ENCODE measurements around the gene CEP72.
"Not testable (repeated sequence)": the region's sequence is repeated elsewhere in the genome, so short reads cannot be mapped to it uniquely, and the experiment has no call there.

Gene CEP72, protein sequence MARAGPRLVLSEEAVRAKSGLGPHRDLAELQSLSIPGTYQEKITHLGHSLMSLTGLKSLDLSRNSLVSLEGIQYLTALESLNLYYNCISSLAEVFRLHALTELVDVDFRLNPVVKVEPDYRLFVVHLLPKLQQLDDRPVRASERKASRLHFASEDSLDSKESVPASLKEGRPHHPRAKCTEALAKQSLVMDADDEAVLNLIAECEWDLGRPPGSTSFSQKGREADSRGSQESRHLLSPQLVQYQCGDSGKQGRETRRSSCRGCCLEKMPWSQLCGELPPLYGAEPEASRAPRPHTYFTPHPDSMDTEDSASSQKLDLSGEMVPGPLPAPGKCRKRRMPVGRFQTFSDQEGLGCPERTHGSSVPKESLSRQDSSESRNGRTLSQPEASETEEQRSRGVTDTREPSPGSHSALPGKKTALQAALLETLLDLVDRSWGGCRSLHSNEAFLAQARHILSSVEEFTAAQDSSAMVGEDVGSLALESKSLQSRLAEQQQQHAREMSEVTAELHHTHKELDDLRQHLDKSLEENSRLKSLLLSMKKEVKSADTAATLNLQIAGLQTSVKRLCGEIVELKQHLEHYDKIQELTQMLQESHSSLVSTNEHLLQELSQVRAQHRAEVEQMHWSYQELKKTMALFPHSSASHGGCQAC

DNA sequence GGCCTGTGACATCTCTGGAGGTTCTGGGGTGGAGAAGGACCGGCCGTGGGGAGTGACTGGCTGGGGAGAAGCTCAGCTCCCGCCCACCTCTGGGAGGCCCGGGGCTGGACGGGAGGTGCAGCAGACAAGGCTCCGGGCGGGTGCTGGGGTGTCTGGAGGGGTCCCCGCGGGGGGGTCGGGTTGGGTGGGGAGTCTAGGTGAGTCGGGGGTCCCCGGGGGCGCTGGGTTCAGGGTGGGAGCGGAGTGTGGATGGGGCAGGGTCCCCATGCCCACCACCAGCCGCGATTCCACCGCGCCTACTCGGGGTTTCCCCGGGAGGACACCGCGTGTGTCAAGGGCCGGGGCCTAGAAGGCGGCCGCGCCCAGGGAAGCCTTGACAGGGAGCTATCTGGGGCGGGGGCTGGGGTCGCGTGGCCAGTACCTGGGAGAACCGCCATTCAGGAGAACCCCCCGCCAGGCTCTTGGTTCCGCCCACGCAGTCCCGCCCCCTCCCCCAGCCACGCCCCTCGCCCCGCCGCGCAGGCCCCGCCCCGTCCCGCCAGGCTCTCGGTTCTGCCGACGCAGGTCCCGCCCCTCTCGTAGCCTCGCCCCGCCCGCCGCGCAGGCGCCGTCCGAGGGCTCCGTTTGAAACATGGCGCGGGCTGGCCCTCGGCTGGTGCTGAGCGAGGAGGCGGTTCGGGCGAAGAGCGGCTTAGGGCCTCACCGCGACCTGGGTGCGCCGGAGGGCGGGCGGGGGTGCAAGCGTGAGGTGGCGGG is at the start of gene CEP72:
CEP72 (plus strand) TSS at position 610 of the 756 bp plus-strand sequence; CDS start at position 632, 22 bp downstream.
- DNase-seq (ENCODE audit: low read depth in 2 of 2, low spot score in 1 of 2), result peak; percentile 81 to 90

DNA sequence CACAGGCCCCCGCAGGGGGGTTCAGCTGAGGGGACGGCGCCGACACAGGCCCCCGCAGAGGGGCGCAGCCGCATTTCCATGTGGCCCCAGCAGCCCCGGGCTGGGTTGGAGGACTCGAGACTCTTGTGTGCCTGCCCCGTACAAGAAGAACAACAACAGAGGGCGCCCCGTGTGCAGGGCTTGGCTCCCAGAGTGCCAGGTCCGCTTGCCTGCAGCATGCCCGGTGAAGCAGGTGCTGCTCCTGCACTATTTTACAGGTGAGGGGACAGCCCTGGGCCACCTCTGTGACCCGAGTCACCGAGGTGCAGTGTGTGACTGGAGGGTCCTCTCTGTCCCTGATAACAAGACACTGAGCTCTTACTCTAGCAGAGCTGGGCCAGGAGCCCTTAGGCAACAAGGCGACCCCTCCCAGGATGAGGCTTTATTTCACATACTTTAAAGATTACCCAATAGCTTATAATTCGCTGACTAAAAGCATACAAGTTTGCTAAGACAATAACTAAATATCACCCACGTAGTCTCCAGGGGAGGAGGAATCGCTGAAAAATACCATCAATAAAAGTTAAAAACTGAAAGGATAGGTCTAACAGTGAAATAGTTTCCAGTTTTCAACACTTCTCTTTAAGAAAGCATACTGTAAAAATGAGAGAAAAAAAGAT is 46.2 kb upstream of the CEP72 start:
- no peak for DNase-seq (ENCODE audit: low read depth in 2 of 2, low spot score in 1 of 2)

DNA sequence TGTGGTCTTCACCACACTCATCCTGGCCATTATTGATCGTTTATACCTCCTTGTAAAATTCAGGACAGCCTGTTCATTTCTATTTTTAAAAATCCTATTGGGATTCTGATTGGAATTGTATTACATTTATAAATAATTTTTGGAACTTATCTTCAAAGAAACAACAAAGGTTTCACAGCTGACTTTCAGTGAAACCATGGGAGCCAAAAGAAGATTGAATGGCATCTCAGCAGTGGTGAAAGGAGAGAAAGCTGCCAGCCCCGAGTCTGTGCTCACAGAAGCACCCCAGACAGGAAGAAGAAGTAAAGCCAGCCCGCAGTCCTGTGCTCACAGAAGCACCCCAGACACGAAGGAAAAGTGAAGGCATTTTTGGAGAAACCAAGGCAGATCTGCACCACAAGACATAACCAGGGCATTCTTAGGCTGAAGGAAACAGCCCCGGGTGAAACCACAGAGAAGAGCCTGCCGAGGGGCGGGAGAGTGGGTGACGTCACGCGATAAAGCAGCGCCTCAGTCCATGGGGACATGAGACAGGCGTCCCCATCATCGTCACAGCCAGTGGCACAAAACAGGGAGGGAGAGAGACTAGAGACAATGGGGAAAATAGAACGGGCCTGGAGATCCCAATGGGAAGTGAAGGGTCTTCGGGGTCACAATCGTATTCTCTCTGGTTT is 45.4 kb upstream of the CEP72 start:
- DNase-seq (ENCODE audit: low read depth in 2 of 2, low spot score in 1 of 2), result no peak

DNA sequence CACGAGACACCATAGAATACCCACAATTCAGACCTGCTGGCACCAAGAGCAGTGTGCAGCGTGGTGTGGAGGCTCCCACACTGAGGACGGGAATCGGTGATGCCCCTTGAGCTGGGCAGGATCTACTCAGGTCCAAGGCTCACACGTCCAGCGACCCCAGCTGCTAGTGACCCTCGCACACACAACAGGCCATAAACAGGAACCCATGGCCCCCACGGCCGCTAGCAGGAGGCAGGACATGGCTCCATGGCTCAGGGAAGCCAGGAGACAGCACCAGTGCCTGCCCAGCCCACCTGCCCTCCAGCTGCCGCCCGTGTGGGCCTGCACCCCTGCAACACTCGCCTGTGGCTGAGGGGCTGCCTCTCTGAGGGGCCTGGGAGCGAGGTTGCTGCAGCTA is 44.5 kb upstream of the CEP72 start:
- DNase-seq (ENCODE audit: low read depth in 2 of 2, low spot score in 1 of 2), result no peak

DNA sequence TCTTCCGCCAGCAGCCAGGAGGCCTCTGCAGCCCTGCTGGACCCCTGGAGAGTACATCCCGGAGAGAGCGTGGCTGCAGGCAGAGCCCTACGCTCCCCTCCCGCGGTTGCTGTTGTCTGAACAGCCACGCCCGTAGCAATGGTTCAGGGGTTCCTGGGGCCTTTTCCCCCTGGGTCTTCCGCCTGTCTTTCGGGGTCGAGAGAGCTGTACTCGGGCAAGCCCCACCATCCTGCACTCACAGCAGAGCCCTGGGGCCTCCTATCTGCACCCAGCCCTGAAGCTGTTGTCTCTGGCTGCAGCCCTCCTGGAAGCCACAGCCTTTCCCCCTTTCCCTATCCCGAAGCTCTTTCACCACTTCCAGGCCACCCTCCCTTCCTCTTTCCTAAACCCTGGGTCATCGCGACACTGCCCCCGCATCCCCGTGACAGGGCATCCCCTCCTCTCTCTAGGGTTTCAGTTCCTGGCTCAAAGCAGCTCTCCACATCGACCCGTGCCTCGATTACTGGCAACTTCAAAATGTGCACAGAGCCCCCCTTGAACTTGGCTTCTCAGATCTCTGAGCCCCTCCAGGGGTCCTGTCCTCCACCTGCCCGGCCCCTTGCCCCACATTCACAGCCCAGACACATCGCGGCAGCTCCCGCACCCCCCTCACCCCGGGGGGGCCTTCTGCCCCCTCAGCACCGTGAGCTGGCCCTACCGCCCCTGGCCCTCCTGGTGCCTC is 43.9 kb upstream of the CEP72 start:
- DNase-seq (ENCODE audit: low read depth in 2 of 2, low spot score in 1 of 2), result no peak

DNA sequence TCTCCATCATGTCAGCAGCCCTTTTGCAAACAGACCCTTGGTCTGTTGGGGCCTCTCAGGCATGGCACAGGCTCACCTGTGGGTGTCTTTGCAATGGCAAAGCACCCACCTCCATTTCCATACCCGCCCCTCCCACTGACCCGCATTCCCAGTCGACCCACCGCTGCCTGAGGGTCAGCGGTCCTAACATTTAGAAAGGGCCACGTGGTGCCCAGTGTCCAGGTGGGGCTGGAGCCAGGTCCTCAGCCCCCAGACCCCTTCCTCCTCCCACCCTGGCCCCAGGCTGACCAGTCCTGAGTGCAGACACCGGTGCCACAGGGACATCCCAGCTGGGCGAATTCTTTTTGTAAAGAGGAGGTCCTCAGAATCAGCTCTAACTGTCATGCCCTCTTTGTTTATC is 43.3 kb upstream of the CEP72 start:
- DNase-seq (ENCODE audit: low read depth in 2 of 2, low spot score in 1 of 2), result no peak

DNA sequence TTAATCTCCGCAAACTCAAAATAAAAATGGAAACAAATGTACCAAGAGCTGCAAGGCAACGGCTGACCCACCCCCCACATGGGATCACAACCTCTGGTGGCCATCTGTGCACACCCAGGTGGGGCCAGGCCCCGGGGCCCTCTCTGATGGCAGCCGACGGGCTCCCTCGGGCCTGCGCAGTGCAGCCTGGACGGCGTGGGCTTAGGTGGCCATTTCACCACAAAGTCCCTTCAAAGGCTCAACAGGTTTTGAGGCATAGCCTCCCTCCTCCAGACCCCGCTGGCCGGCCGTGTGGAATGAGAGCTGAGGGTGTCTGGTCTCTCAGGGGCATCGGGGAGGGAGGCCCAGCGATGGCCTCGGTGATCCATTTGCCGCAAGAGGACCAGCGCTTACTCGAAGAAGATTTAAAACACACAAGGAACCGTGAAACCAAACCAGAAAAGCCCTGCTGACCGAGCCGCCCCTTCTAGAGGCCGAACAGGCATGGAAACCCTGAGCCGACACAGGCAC is 42.7 kb upstream of the CEP72 start:
- DNase-seq (ENCODE audit: low read depth in 2 of 2, low spot score in 1 of 2), result no peak

DNA sequence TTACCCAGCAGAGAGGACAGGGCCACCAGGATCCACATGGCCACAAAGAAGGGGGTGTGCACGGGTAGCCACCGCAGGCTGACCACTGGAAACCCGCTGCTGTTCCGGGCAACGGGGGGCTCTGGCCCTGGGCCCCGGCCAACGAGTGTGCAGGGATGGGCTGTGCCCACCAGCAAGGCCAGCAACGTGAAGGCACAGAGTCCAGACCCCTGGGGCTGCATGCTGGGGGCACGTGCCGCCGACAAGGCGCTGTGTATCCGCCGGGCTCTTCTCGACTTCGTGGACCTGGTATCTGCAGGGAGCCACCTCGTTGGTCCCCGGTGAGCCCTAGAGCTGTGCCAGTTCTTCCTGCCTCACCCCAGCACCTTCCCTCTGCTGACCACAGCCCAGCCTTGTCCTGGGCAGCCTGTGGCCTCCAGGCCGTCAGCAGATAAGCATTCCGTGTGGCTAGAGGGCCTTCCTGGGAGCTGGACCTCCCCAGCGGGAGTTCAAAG is 42.2 kb upstream of the CEP72 start:
- no peak for DNase-seq (ENCODE audit: low read depth in 2 of 2, low spot score in 1 of 2)

DNA sequence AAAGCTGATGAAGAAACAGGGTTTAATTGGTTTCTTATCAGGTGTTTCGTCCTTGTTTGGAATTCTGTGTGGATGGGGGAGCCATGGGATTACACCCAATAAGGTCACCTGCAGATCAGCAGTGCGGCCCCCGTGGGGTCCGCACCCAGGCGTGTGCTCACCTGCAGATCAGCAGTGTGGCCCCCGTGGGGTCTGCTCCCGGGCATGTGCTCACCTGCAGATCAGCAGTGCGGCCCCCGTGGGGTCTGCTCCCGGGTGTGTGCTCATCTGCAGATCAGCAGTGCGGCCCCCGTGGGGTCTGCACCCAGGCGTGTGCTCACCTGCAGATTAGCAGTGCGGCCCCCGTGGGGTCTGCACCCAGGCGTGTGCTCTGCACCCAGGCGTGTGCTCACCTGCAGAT is 41.7 kb upstream of the CEP72 start:
- DNase-seq (ENCODE audit: low read depth in 2 of 2, low spot score in 1 of 2), result no peak

DNA sequence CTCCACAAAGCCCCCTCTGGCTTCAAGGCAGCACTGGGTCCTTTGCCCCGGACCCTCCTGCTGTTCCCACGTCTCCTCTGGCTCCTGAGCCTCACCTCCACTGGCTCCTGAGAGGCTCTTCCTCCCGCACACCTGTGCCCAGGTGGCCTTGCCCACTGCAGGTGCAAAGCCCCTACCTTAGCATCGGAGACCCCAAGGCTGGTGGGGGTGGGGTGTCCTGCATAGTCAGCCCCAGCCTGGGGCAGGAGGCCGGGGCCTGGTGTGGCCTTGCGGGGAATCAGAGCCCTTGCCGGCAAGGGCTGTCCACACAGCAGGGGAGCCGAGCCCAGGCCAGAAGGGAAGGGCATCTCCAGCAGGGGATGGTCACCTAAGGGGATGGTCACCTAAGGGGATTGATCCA is 41.3 kb upstream of the CEP72 start:
- DNase-seq (ENCODE audit: low read depth in 2 of 2, low spot score in 1 of 2), result no peak

DNA sequence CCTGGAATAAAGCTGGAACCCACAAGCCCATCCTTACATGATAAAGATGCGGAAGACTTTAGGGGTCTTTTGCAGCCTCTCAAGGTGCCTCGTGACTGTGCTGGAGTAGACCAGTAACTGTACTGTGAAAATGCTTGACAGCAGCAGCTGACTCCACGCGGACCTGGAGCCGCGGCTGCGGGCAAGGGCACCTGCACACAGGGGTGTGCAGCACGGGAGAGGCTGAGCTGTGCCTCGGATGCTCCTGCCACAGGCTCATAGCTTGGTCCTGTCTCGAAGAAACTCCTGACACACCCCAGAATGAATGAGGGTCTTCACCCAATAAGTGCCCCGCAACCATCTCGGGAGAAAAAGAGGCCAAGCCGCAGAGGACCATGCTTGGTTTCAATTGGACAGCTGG is 40.3 kb upstream of the CEP72 start:
- DNase-seq (ENCODE audit: low read depth in 2 of 2, low spot score in 1 of 2), result no peak

DNA sequence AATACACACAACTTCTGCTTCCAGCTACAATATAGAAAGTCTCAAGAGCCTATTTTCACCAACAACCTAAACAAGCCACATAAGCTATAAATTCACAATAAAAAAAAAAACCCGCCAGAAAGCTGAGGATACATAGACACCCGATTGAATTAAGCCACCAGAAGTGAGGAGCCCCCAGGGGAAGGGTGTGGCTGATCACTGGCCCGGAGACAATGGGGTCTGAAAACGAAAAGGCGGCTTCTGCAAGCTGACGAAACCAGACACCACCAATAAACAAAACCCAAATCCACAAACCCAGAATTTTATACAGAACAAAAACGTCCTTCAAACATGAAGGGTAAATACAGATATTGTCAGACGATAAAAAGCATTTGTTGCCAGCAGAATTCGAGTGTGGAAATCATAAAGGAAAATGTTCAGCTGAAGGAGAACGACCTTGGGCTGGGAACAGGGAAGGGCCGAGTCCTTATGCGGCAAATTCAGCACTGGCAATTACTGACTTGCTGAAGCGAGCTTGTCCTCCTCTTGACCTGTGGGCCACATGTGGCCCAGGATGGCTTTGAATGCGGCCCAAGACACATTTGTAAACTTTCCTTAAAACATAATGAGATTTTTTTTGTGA is 39.6 kb upstream of the CEP72 start:
- DNase-seq (ENCODE audit: low read depth in 2 of 2, low spot score in 1 of 2), result no peak

DNA sequence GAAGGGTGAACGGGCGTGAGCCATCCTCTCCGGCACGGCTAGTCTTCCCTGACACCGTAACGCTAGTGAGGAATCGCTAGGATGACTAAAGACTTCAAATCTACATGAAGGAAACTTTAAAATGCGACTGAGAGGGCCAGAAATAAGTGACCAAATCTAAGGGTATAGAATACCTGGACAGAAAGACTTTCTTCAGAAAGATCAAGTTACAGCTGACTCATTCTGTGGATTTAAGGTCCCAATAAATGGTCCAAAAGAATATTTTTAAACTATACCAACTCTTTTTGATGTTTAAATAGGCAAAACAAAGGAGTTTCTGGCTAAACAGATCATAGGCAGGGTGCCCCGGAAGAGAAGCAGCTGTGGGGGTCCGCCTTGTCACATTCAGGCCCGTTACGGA is 38.9 kb upstream of the CEP72 start:
- no peak for DNase-seq (ENCODE audit: low read depth in 2 of 2, low spot score in 1 of 2)

DNA sequence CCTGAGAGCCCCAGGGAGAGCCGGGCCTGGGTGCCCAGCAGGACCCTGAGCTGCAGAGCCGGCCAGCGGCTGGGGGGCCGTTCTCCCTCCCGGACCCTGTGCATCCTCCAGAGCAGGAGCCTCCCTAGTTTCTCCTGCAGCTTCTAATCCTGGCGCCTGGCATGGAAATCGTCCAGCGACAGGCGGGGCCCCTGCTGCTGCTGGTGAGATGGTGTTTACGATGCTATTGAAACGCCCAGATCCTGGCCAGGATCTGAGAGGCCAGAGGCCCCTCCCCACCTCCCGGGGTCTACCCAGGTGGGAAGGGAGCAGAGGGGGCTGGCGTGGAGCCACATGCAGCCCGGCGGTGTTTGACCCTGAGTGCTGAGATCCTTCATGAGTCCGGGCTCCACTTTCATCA is 38.2 kb upstream of the CEP72 start:
- DNase-seq (ENCODE audit: low read depth in 2 of 2, low spot score in 1 of 2), result no peak

DNA sequence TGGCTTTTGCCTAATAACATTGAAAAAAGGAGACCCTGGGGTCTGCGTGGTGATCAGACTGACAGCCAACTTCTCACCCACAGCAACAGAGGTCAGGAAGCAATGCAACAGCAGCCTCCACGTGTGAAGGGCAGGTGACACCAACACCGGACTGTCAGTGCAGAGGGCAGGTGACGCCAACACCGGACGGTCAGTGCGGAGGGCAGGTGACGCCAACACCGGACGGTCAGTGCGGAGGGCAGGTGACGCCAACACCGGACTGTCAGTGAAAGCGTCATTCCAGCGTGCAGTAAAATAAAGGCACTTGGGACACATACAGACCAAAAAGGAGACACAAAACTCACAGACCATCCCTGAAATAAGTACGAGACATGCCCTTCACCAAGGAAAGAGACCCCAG is 37.2 kb upstream of the CEP72 start:
- no peak for DNase-seq (ENCODE audit: low read depth in 2 of 2, low spot score in 1 of 2)

DNA sequence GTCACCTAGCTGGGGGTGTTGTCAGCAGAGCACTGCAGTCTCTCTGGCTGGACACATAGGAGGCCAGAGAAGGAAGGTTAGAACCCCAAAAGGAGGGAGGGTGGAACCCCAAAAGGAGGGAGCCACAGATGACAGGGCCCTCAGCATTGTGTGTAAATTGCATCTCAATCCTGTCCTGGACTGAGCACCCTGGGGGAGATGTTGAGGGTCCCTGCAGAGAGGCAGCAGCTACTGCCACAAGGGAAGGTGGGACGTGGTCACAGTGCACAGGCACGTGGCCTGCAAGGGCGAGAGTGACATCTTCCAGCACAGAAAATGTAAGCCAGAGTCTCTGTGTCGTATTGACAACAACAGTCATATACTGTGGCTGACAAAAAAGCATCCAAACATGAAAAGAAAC is 36.5 kb upstream of the CEP72 start:
- no peak for DNase-seq (ENCODE audit: low read depth in 2 of 2, low spot score in 1 of 2)

DNA sequence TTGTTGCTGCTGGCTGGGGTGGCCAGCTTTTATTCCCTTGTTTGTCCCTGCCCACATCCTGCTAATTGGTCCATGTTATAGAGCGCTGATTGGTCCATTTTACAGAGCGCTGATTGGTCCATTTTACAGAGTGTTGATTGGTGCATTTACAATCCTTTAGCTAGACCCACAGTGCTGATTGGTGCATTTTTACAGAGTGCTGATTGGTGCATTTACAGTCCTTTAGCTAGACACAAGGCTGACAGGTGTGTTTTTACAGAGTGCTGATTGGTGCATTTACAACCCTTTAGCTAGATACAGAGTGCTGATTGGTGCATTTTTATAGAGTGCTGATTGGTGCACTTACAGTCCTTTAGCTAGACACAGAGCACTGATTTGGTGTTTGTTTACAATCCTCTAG is 34.9 kb upstream of the CEP72 start:
- DNase-seq (ENCODE audit: low read depth in 2 of 2, low spot score in 1 of 2), result not testable (repeated sequence)

DNA sequence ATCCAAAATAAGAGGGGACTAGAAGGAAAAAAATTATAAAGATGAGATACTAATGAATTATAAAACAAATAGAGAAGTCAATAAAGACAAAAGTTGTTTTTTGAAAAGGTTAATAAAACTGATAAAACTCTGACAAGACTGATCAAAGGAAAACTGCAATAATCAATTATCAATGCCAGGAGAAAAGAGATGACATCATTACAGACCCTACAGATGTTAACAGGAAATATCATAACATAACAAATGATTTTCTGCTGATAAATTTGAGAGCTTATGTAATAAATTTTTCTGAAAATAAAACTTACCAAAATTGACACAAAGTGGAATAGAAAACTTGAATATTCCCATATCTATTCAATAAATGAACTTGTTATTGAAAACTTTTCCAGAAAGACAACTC is 34.3 kb upstream of the CEP72 start:
- DNase-seq (ENCODE audit: low read depth in 2 of 2, low spot score in 1 of 2), result no peak

DNA sequence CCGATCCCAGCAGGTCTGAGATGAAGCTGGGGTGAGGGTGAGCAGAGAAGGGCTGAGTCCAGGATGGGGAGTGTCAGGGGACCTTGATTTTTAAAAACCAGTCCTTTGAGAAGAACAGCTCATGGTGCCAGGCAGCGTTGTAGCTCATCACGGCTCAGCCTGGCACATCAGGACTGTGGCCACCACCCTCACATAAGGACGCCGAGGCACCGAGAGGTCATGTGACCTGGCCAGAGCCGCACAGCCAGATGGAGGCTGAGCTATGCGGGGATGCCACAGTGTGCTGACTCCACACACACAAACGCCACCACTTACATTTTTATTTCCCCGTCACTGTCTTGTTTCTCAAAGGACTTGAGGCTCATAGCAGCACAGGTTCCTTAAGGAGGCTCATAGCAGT is 32.9 kb upstream of the CEP72 start:
- no peak for DNase-seq (ENCODE audit: low read depth in 2 of 2, low spot score in 1 of 2)

All from stimulated activated CD8-positive, alpha-beta memory T cell treated with anti-CD3 and anti-CD28 coated beads, Interleukin-4, amount 100 ng/mL, for 1 hour (primary cell).